NCI-H1417 treated with DMSO at 0.1 percent for 48 hours (cell line): ENCODE results near the gene ASPDH.

Experiments
- DNase-seq: peaks from one replicate; lab custom pipeline; 2025; lab: John Stamatoyannopoulos, UW

Gene ASPDH

DNA sequence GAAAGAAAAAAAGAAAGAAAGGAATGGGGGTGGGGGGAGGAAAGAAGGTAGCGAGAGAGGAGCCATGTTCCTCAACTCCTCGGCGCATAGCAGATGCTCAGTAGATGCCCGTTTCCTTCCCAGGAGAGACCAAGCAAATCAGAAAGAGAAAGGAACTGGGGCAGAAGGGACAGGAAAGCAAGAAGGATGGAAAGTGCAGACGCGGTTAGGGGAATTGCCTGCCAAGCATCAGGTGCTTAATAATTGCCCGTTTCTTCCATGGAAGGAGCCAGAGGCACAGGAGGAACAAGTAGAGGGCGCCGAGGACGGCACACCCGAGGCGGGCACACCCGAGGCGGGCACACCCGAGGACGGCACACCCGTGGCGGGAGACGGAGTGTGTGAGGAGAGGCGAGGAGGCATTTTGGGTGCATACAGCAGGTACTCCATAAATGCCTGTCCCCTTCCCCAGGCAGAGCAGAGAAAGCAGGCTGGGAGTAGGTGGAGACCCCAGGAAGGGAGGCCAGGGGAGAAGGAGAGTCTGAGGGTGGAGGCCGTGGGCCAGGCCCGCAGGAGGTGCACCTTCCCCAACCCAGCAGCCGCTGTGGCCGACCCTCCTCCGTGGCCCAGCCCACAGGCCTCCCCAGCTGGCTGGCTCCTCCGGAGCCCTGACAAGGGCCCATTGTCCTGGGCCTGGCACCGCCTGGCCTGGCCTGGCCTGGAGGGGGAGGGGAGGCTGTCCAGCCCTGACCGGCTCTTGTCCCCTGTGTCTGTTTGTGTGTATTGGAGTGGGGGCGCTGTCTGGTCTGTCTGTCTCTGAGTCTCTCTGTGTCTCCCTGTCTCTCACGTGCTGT, 17.3 kb downstream of the ASPDH start:
- DNase-seq, result no peak

DNA sequence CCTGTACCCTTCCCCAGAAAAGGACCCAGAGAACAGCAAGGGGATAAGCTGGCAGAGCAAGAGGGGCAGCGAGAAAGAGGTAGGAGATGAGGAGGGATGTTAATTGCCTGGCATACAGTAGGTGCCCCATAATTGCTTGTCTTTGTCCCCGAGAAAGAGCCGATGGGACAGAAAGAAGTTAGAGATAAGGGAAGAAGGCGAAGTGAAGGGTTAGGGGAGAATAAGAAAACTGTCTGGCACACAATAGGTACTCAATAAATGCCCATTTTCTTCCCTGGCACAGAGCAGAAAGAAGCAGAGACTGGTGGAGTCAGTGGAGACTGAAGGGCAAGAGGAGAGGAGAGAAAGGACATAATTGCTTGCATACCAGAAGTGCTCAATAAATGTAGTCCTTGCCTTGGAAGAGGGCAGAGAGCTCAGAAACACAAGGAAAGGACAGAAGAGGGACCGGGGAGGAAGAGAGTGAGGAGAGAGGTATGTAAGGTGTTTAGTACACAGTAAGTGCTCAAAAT, 18.6 kb downstream of the ASPDH start:
- no peak for DNase-seq

- DNase-seq, result no peak
Measured at GRCh38 chr19:50494186-50495019, 19.3 kb downstream of the ASPDH start.

GRCh38 chr19:50493171-50493570, 20.5 kb downstream of the ASPDH start:
- DNase-seq, result no peak

DNA sequence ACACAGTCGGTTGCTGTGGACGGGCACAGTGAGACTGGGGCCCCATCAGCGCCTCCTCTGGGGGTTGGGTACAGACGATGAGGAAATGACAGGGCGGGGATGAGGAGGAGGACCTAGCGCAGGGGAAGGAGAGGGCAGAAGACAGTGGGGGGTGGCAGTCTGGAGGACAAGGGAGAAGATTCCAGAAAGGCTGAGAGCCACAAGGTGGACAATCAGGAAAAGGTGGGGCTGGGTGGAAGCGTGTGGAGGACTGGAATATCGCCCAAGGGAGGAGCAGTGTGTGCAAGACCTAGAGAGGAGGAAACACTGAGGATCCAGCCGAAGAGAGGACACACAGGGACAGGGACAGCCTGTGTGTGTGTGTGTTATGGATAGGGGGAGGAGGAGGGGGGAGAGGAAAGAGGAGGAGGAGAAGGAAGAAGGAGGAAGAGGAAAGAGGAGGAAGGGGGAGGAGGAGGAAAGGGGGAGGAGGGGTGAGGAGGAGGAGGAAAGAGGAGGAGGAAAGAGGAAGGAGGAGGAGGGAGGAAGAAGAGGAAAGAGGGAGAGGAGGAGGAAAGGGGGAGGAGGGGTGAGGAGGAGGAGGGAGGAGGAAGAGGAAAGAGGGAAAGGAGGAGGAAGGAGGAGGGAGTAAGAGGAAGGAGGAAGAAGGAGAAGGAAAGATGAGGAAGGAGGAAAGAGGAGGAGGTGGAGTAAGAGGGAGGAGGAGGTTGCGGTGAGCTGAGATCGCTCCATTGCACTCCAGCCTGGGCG, 21.2 kb downstream of the ASPDH start:
- no peak for DNase-seq

DNA sequence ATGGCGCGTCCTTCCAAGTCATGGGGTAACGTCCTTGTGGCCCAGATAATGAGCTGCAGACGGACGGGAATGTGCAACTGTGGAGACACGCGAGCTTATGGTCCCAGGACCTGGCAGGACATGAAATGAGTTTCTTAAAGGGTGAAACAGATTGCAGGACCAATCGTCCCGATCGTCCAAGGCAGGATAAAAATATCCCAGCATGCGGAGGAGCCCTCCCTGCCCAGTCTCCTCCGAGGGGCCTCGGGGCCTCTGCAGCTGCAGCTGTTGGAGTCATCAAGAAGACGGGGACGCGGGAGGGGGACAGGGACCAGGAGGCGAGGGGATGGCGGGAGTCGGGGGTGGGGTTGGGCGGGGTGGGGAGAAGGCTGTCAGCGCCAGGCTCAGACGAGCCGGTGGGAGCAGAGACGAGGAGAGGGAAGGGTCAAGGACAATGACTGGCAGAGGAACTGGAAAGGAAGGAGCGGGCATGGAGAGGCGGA, 22.7 kb downstream of the ASPDH start:
- no peak for DNase-seq

DNA sequence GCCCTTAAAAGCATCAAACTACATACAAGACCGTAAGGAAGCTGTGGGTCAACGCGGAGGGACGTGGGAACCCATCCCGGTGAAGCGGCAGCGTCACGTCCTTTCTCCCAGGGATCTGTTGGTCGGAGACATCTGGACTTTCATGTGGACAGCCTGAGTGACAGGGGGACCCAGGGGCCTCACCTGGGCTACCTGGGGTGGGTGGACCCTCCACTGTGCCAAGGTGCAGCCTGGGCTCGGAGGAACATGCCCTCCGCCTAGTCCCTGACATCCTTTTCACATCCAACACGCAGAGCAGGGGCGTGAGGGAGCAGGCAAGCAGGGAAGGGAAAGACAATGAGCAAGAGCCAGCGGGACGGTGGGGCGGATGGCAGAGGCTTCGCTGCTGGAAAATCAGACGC, 23.3 kb downstream of the ASPDH start:
- no peak for DNase-seq

- DNase-seq, result no peak
Measured at GRCh38 chr19:50489461-50490011, 24.2 kb downstream of the ASPDH start.

GRCh38 chr19:50488389-50489194, 25.1 kb downstream of the ASPDH start:
- DNase-seq, result no peak

DNA sequence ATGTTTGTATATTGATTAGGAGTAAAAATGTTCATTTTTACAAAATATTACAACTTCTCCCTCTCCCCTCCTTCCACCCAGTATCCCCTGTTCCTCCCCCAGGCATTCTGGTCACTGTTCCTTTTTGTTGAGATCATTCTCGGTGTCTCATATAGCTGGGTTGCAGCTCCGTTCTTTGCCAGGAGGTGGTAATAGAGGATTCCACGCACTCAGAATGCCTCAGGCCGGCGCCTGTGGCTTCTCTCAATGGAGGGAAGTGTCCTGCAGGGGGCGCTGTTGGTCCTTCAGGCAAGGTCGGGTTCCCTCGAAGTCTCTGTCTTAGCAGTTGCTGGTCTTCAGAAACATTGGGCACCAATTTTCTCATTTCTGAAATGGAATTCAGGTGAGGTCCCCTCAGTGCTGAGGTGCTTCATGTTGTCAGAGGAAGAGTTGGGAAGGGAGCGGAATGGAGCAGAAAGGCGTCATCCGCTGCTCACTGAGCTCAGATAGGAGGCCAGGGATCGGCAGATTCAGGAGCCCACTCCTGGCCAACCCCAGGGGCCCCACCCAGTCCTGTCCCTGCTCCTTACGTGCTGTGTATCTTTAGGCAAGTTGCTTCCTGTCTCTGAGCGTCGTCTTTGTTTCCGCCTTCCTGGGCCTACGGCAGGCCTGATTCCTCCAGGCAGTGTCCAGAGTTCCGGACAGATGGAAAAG, 26.7 kb downstream of the ASPDH start:
- no peak for DNase-seq

GRCh38 chr19:50485284-50485955, 28.3 kb downstream of the ASPDH start:
- DNase-seq, result no peak

- no peak for DNase-seq
Measured at GRCh38 chr19:50482916-50483315, 30.8 kb downstream of the ASPDH start.

DNA sequence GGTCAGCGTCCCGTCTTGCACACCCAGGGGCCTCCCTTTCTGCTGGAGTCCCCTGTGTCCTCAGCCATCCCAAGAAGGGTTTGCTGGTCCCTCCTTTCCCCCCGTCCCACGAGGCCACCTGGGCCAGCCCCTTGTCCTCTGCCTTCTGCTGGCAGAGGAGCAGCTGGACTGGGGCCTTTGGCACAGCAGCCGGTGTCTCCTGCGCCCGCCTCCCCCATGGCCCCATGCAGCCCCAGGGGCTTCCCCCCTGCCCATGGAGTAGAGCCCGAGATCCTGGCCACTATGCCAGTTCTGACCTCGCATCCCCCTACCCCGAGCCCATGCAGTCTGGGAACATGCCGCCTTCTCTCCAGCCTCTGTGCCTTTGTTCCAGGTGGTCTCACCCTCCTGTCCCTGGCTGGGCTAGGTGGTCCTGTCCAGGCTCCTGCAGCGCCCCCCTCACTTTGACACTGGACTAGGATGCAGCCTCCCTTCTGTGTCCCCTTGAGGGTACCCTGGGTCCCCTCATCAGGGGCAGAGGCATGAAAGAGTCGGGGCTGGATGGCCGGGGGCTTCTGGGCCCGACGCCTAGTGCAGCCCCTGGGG, 31.4 kb downstream of the ASPDH start:
- DNase-seq, result no peak

- no peak for DNase-seq
Measured at GRCh38 chr19:50481351-50482149, 32.2 kb downstream of the ASPDH start.

- no peak for DNase-seq
Measured at GRCh38 chr19:50480281-50481111, 33.2 kb downstream of the ASPDH start.

DNA sequence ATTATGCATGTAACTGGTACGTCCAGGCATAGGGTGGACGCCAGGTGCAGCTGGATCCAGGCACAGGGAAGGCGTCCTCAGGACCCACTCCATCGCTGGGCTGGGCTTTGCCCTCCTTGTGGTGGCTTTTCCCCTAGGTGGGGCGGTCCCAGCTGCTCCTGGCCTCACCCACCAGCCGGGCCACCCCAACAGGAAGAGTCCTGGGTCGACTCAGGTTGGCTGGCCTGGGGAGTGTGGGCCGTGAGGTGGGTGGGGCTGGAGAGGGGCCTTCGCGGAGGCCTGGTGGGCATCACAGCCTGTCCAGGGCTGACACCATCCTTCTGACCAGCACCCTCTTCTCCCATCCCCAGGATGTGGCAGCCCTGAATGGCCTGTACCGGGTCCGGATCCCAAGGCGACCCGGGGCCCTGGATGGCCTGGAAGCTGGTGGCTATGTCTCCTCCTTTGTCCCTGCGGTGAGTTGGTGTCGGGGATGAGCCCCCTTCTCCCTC, 33.9 kb downstream of the ASPDH start:
- DNase-seq, result no peak

- DNase-seq, result no peak
Measured at GRCh38 chr19:50478901-50479715, 34.6 kb downstream of the ASPDH start.
